Tracheal epithelial cell (primary cell): ENCODE data around the gene HMGXB3. TPM values are rescaled to one million over a fixed set of nuclear protein-coding genes. Genes with fewer than 3 reads are reported as not detected.

ENCODE experiments used
- total RNA-seq: library from RNA; depleted of rRNA; stranded (reverse); fragments of >200 nt; gene quantifications from 2 replicates; pipeline ENCODE4 v1.2.1, GENCODE V29; 2014

The HMGXB3 gene
- 33.5 and 36.9 TPM in 2 replicates for total RNA-seq

GRCh38 chr5:150000256-150000989 lies at the start of gene HMGXB3, which contains the start of gene TIGD6:
Gene HMGXB3, plus strand, starts transcription at chr5:150000739. Its CDS starts 4,114 bp downstream, at chr5:150004853.
Gene TIGD6, minus strand, starts transcription at chr5:150000654. Its CDS starts 4,306 bp downstream, at chr5:149996348.

GRCh38 chr5:149960272-149961185 lies 40.0 kb upstream of the HMGXB3 start, which contains the start of gene SLC26A2:
Gene SLC26A2, plus strand, starts transcription at chr5:149960758. Its CDS starts 16,895 bp downstream, at chr5:149977653.

DNA sequence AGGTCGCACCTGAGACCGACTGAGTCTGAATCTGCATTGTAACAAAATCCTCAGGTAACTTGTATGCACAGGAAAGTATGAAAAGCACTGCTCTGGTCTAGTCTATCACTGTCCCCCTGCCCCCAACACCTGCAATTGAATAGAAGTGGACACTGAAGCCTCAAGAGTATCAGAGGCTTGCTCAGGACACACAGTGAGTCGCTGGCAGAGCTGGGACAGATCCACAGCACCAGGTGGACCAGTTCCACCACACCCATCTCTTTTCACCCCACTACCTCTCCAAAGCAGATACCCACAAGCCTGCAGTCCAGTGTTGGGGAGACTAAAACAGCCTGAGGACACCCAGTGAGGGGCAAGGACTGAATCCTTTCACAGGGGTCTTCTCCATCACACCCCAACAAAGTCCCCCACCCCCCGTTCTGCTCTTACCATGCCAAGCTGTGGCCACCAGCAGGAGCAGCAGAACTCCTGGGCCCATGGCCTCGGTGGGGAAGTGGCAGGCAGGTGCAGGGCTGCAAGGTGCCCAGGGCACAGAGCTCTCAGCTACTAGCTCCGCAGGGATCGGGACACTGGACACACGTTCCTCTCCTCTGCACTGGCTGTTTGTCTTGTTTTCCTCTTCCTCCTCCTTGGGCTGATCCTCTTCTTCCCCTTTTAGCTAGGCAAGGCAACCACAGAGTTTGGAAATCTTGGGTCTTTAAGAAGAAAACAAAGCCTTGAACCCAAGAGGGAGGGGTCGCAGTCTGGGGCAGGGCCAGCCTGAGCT lies 85.6 kb downstream of the HMGXB3 start, which contains the start of gene CSF1R:
TSS of gene CSF1R (minus strand) at position 605 of the 766 bp plus-strand sequence. CDS start at position 478, 127 bp downstream.

Other genes with a start within 250 kb of the HMGXB3 start
- under 0.01 TPM in 1 of 2 replicates, not detected in the other for gene PDE6A, start 55.9 kb upstream of the HMGXB3 start, total RNA-seq
- 4.0 and 22.2 TPM in 2 replicates for gene SLC26A2, start 40.0 kb upstream of the HMGXB3 start, total RNA-seq
- gene TIGD6, start 85 bp upstream of the HMGXB3 start, total RNA-seq = 3.9 and 5.8 TPM in 2 replicates
- gene CSF1R, start 85.8 kb downstream of the HMGXB3 start, total RNA-seq = under 0.01 TPM in 1 of 2 replicates, not detected in the other
- gene PDGFRB, start 155.1 kb downstream of the HMGXB3 start, total RNA-seq = under 0.01 and 0.24 TPM in 2 replicates
- under 0.01 TPM in 1 of 2 replicates, not detected in the other for gene CDX1, start 166.0 kb downstream of the HMGXB3 start, total RNA-seq
- under 0.01 TPM in 1 of 2 replicates, not detected in the other for gene SLC6A7, start 189.3 kb downstream of the HMGXB3 start, total RNA-seq